ENCODE results near the gene NEK4.
"Not testable (repeated sequence)": the region's sequence is repeated elsewhere in the genome, so short reads cannot be mapped to it uniquely, and the experiment has no call there.

Gene NEK4

DNA sequence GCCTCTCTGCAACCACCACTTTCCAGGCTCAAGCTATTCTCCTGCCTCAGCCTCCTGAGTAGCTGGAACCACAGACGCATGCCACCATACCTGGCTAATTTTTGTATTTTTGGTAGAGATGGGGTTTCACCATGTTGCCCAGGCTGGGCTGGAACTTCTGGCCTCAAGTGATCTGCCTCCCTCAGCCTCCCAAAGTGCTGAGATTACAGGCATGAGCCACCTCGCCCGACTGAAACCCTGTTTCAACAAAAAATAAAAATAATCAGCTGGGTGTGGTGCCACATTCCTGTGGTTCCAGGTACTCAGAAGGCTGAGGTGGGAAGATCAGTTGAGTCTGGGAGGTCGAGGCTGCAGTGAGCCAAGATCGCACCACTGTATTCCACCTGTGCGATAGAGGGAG, 5.7 kb upstream of the NEK4 start:
- H3K4me1 ChIP-seq (ENCODE audit: control insufficient read depth in 1 of 2, insufficient read depth in 2 of 2, low read length in 2 of 2); H3K27me3 ChIP-seq (ENCODE audit: low read depth, low read length); H3K36me3 ChIP-seq (ENCODE audit: control insufficient read depth in 1 of 2, insufficient read depth in 2 of 2, low read length in 2 of 2); H3K27ac ChIP-seq (ENCODE audit: low read length); H3K4me3 ChIP-seq (ENCODE audit: low read depth in 1 of 2, low read length in 2 of 2); H3K9me3 ChIP-seq (ENCODE audit: control insufficient read depth in 1 of 2, low read length in 2 of 2): not testable (repeated sequence)

DNA sequence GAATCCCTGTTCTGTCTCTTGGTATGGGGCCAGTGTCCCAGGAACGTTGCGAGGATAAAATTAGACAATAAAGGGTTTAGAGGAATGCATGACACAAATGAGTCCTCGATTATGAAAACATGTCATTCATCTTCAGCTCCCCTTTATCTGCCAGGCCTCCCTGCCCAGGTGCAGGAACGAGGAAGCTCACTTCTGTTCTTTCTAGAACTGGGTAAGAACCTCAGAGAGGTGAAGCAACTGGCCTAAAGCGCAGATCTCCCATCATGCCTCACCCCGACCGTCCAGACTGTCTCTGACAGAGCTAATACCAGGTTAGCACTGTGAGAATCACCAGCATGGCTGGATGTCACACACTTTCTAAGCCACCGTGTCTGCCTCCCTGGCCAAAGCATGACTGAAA, 5.1 kb upstream of the NEK4 start:
- Histone ChIP-seq H3K9me3 (ENCODE audit: control insufficient read depth in 1 of 2, low read length in 2 of 2) (no peaks in the 10 kb centered on the region), H3K27ac (ENCODE audit: low read length) (no peak overlapping the region), H3K27me3 (ENCODE audit: low read depth, low read length) (no peaks in the 10 kb centered on the region), H3K36me3 (ENCODE audit: control insufficient read depth in 1 of 2, insufficient read depth in 2 of 2, low read length in 2 of 2) (no peaks in the 10 kb centered on the region), H3K4me1 (ENCODE audit: control insufficient read depth in 1 of 2, insufficient read depth in 2 of 2, low read length in 2 of 2) (peaks cover 0 to 5% of the 10 kb centered on the region in 2 donors), H3K4me3 (ENCODE audit: low read depth in 1 of 2, low read length in 2 of 2) (no peak overlapping the region)

DNA sequence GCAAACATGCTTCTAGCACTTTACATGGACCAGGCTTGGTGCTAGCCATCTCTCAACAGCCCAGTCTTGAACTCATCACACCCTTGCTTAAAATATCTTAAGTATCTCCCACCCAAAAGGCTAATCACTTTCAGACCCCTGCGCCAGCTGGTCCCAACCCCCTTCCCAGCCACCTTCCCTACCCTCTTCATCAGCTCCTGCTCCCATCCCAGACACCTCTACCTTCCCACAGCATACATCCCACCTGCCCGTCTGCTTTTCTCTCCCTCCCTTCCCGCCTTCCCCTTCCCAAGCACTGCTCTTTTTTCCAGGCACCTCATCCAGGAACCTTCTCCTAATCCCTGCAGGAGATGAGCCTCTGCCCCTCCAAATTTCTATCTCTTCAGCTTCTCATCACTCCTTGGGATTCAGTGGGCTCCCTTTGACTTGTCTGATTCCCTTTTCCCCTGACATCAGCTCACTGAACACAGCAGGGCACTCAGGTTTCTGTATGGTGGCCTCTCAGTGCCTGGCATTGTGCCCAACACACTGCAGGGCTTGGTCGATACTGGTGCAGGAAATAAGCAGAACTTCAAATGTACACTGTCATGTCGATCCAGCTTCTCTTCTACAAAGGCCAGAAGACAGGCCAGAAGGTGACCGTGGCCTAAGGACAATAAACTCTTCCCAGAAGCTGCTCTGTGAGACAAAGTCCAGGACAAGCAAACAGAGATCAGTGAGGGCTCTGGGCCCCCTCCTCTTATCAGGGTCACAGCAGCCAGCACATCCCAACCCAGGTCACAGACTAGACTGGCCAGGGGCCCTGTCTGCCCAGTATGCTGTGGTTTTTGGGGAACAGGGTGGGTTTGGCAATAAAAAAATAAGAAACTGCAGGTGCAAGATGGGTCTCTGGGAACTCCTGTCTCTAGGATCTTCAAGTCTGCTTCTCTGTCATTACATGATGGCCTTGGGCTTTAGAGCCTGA, 4.4 kb upstream of the NEK4 start:
- no peak overlapping the region for H3K27ac ChIP-seq (ENCODE audit: low read length)
- peaks cover 0 to 5% of the 10 kb centered on the region in 2 donors for H3K4me1 ChIP-seq (ENCODE audit: control insufficient read depth in 1 of 2, insufficient read depth in 2 of 2, low read length in 2 of 2)
- H3K4me3 ChIP-seq (ENCODE audit: low read depth in 1 of 2, low read length in 2 of 2) = no peak overlapping the region
- no peaks in the 10 kb centered on the region for H3K36me3 ChIP-seq (ENCODE audit: control insufficient read depth in 1 of 2, insufficient read depth in 2 of 2, low read length in 2 of 2)
- no peaks in the 10 kb centered on the region for H3K27me3 ChIP-seq (ENCODE audit: low read depth, low read length)
- H3K9me3 ChIP-seq (ENCODE audit: control insufficient read depth in 1 of 2, low read length in 2 of 2) = no peaks in the 10 kb centered on the region

DNA sequence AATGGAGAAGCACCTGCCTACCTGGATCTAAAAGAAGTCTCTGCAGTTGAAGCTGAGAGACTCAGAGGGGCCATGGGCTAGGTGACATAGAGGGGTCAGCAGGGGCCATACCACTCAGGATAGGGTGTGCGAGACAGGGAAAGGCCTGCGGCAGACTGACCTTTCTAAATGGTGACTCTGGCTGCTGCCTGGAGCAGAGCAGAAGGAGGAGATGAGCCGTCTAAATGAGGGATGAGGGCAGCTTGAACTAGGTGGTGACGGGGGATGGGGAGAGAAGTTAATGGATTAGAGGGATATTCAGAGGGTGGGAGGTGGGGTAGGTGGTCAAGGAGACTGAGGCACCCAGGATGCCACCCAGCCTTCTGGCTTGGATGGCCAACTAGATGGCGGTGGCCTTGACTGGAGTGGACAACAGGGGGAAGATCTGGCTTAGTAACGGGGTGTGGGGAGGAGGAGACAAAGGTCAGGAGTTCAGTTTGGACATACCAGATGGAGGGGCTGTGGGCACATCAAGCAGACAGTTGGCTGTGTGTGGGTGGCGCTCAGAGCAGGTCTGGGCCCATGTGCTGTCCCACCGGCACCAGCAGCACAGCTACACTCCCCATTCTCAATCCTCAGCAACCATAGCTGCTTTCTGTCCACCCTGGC, 3.5 kb upstream of the NEK4 start:
- Histone ChIP-seq H3K27me3 (ENCODE audit: low read depth, low read length) (no peaks in the 10 kb centered on the region), H3K4me3 (ENCODE audit: low read depth in 1 of 2, low read length in 2 of 2) (no peak overlapping the region), H3K4me1 (ENCODE audit: control insufficient read depth in 1 of 2, insufficient read depth in 2 of 2, low read length in 2 of 2) (peaks cover 8 to 15% of the 10 kb centered on the region in 2 donors), H3K36me3 (ENCODE audit: control insufficient read depth in 1 of 2, insufficient read depth in 2 of 2, low read length in 2 of 2) (no peaks in the 10 kb centered on the region), H3K9me3 (ENCODE audit: control insufficient read depth in 1 of 2, low read length in 2 of 2) (no peaks in the 10 kb centered on the region), H3K27ac (ENCODE audit: low read length) (no peak overlapping the region)

DNA sequence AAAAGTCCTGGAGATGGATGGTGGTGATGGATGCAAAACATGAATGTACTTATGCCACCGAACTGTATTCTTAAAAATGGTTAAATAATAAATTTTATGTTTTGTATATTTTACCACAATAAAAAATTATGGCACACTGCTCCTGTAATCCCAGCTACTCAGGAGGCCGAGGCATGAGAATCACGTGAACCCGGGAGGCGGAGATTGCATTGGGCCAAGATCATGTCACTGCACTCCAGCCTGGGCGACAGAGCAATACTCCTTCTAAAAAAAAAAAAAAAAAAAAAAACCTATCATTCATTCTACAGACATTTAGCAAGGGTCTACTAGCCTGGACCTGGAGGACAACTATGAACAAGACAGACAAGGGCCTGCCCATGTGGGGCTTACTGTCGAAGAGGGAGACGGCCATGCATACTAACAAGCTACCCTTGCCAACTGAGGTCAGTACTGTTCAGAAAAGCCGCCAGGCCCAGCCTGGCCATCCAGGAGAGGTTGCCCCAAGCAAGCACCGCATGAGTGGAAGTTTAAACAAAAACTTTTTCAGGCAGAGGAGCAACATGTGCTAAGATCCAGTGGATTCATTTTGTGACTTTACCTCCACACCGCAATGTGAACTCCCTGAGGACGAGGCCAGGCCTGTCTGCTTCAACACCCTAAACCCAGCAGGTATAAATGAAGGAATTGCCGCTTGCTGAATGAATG, 2.8 kb upstream of the NEK4 start:
- Histone ChIP-seq H3K4me3 (ENCODE audit: low read depth in 1 of 2, low read length in 2 of 2) (no peak overlapping the region), H3K9me3 (ENCODE audit: control insufficient read depth in 1 of 2, low read length in 2 of 2) (no peaks in the 10 kb centered on the region), H3K27ac (ENCODE audit: low read length) (no peak overlapping the region), H3K27me3 (ENCODE audit: low read depth, low read length) (no peaks in the 10 kb centered on the region), H3K4me1 (ENCODE audit: control insufficient read depth in 1 of 2, insufficient read depth in 2 of 2, low read length in 2 of 2) (peaks cover 9 to 15% of the 10 kb centered on the region in 2 donors), H3K36me3 (ENCODE audit: control insufficient read depth in 1 of 2, insufficient read depth in 2 of 2, low read length in 2 of 2) (peaks cover 0 to under 1% of the 10 kb centered on the region in 2 donors)

DNA sequence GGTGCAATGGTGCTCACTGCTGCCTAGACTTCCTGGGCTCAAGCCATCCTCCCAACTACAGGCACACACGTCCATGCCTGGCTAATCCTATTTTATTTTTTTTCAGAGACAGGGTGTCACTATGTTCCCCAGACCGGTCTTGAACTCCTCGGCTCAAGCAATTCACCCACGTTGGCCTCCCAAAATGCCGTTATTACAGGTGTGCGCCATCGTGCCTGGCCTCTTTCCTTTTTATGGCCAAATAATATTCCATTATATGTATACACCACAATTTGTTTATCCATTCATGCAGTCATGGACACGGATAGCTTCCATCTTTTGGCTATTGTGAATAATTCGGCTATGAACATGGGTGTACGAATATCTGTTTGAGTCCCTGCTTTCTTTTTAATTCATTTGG, 962 bp upstream of the NEK4 start:
- peaks cover 9 to 15% of the 10 kb centered on the region in 2 donors for H3K4me1 ChIP-seq (ENCODE audit: control insufficient read depth in 1 of 2, insufficient read depth in 2 of 2, low read length in 2 of 2)
- no peaks in the 10 kb centered on the region for H3K9me3 ChIP-seq (ENCODE audit: control insufficient read depth in 1 of 2, low read length in 2 of 2)
- no peaks in the 10 kb centered on the region for H3K27me3 ChIP-seq (ENCODE audit: low read depth, low read length)
- no peak overlapping the region for H3K27ac ChIP-seq (ENCODE audit: low read length)
- peak overlapping the region in 1 of 2 donors; percentile 93 for H3K4me3 ChIP-seq (ENCODE audit: low read depth in 1 of 2, low read length in 2 of 2)
- H3K36me3 ChIP-seq (ENCODE audit: control insufficient read depth in 1 of 2, insufficient read depth in 2 of 2, low read length in 2 of 2) = peaks cover 7 to 8% of the 10 kb centered on the region in 2 donors

DNA sequence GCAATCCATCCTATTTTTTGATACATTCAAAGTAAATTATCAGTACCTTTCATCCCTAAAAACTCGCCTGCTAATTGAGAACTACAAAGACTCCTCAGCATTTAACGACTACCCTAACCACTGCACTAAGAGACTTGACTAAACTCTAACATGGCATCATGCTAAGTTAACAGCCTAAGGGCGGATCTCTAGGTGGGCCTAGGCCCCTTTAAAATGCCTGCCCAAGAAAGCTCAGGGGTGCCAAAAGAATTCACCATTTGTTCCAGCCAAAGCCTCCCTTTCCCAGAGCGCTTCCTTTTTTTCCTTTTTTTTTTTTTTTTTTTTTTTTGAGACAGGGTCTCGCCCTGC, 568 bp upstream of the NEK4 start:
- H3K4me1 ChIP-seq (ENCODE audit: control insufficient read depth in 1 of 2, insufficient read depth in 2 of 2, low read length in 2 of 2) = peaks cover 9 to 15% of the 10 kb centered on the region in 2 donors
- no peaks in the 10 kb centered on the region for H3K9me3 ChIP-seq (ENCODE audit: control insufficient read depth in 1 of 2, low read length in 2 of 2)
- H3K4me3 ChIP-seq (ENCODE audit: low read depth in 1 of 2, low read length in 2 of 2) = peak overlapping the region; percentile 77 to 93

DNA sequence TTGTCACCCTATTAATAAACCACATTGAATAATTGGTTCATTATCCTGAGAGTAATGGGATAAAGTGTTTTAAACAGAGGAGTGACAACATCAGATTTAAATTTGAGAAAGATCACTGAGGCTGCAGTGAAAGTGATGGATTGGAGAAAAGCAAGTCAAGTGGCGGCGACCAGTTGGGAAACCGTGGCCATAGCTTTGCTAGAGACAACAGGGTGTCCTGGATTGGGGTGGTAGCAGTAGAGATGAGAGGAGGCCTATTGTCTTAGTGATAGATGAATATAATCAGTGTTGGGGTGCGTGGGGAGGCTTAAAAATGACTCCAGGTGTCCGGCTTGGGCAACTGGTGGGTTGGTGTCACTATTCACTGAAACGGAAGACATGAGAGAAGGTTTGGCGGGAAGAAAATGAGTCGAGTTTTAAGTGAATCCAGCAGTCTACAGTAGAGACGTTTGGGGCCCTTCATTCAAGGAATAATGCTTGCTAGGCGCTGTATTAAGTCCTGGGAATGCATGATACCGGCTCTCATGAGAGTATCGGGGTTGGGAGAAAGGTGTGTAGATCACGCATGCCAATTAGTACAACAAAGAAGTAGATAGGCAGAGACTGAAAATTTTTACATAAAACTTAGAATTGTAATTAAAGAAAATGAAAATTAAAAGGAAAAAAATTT, 819 bp downstream of the NEK4 start:
- Histone ChIP-seq H3K27me3 (ENCODE audit: low read depth, low read length) (no peaks in the 10 kb centered on the region), H3K36me3 (ENCODE audit: control insufficient read depth in 1 of 2, insufficient read depth in 2 of 2, low read length in 2 of 2) (peaks cover 14 to 20% of the 10 kb centered on the region in 2 donors), H3K4me1 (ENCODE audit: control insufficient read depth in 1 of 2, insufficient read depth in 2 of 2, low read length in 2 of 2) (peaks cover 9 to 15% of the 10 kb centered on the region in 2 donors), H3K27ac (ENCODE audit: low read length) (peak overlapping the region; percentile 20), H3K9me3 (ENCODE audit: control insufficient read depth in 1 of 2, low read length in 2 of 2) (no peaks in the 10 kb centered on the region), H3K4me3 (ENCODE audit: low read depth in 1 of 2, low read length in 2 of 2) (peak overlapping the region; percentile 77 to 93)

More for the DNA sequence above, 568 bp upstream of the NEK4 start:
- peak overlapping the region; percentile 76 for H3K27ac ChIP-seq (ENCODE audit: low read length)
- no peaks in the 10 kb centered on the region for H3K27me3 ChIP-seq (ENCODE audit: low read depth, low read length)
- H3K36me3 ChIP-seq (ENCODE audit: control insufficient read depth in 1 of 2, insufficient read depth in 2 of 2, low read length in 2 of 2) = peaks cover 7 to 8% of the 10 kb centered on the region in 2 donors

DNA sequence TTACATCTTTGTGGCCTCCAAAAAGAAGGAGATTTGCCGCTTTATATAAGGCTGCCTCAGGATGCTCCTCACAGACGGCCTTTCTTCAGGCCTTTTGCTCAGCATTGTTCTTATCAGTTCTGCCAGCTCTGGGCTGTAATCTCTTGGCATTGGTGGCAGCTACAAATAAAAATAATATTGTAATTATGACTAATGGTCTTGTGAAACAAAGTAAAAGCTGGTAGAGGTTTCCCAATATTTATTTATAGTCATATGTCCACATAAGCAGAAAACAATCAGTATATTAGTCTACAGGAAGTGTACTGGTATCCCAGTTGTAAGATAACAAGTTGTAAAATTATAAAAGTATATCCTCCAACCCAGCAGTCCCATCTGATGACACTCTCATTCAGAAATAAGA, 7.3 kb downstream of the NEK4 start:
- Histone ChIP-seq H3K4me3 (ENCODE audit: low read depth in 1 of 2, low read length in 2 of 2) (no peak overlapping the region), H3K27me3 (ENCODE audit: low read depth, low read length) (no peaks in the 10 kb centered on the region), H3K27ac (ENCODE audit: low read length) (no peak overlapping the region), H3K9me3 (ENCODE audit: control insufficient read depth in 1 of 2, low read length in 2 of 2) (no peaks in the 10 kb centered on the region), H3K36me3 (ENCODE audit: control insufficient read depth in 1 of 2, insufficient read depth in 2 of 2, low read length in 2 of 2) (peaks cover 38 to 60% of the 10 kb centered on the region in 2 donors), H3K4me1 (ENCODE audit: control insufficient read depth in 1 of 2, insufficient read depth in 2 of 2, low read length in 2 of 2) (no peaks in the 10 kb centered on the region)

DNA sequence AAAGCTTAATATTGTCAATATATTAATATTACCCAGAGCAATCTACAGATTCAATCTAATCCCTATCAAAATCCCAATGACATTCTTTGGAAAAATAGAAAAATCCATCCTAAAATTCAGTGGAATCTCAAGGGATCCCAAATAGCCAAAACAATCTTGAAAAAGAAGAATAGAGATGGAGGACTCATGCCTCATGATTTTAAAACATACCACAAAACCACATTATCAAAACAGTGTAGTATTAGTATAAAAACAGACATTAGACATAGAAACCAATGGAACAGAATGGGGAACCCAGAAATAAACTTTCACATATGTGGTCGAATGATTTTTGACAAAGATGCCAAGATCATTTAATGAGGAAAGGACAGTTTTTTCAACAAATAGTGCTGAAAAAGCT, 14.6 kb downstream of the NEK4 start:
- Histone ChIP-seq H3K9me3 (ENCODE audit: control insufficient read depth in 1 of 2, low read length in 2 of 2) (no peaks in the 10 kb centered on the region), H3K27me3 (ENCODE audit: low read depth, low read length) (no peaks in the 10 kb centered on the region), H3K4me3 (ENCODE audit: low read depth in 1 of 2, low read length in 2 of 2) (no peak overlapping the region), H3K27ac (ENCODE audit: low read length) (no peak overlapping the region), H3K36me3 (ENCODE audit: control insufficient read depth in 1 of 2, insufficient read depth in 2 of 2, low read length in 2 of 2) (peaks cover 20 to 56% of the 10 kb centered on the region in 2 donors), H3K4me1 (ENCODE audit: control insufficient read depth in 1 of 2, insufficient read depth in 2 of 2, low read length in 2 of 2) (no peaks in the 10 kb centered on the region)

DNA sequence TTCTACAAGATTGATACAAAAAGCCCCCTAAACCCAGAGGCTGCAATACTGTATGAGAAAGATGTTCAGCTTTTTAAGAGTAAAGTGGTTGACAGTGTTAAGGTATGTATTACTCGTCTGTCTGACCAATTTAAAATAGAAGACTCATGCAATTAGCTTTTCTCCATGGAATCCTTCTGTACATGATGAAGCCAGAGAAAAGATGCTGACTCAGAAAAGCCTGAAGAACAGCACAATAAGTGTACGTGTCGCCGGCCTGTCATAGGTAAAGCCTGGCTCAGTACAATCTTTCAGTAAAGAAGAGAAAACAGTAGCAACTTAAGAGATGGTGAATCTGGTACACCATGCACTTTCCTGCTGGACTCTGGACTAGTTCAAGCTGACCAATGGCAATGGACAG, 16.4 kb downstream of the NEK4 start:
- peaks cover 14 to 61% of the 10 kb centered on the region in 2 donors for H3K36me3 ChIP-seq (ENCODE audit: control insufficient read depth in 1 of 2, insufficient read depth in 2 of 2, low read length in 2 of 2)

More for the DNA sequence above, 16.4 kb downstream of the NEK4 start:
- H3K4me3 ChIP-seq (ENCODE audit: low read depth in 1 of 2, low read length in 2 of 2) = no peak overlapping the region
- no peak overlapping the region for H3K27ac ChIP-seq (ENCODE audit: low read length)
- no peaks in the 10 kb centered on the region for H3K27me3 ChIP-seq (ENCODE audit: low read depth, low read length)
- no peaks in the 10 kb centered on the region for H3K4me1 ChIP-seq (ENCODE audit: control insufficient read depth in 1 of 2, insufficient read depth in 2 of 2, low read length in 2 of 2)
- no peaks in the 10 kb centered on the region for H3K9me3 ChIP-seq (ENCODE audit: control insufficient read depth in 1 of 2, low read length in 2 of 2)
